Large intestine (tissue), 3 donors: Measurements from ENCODE around the gene EML4. TPM values are rescaled to one million over a fixed set of nuclear protein-coding genes. Genes with fewer than 3 reads are reported as not detected.
"Not testable (repeated sequence)": the region's sequence is repeated elsewhere in the genome, so short reads cannot be mapped to it uniquely, and the experiment has no call there.

Experiments
- DNase-seq, 2 donors: peaks; one replicate each; pipeline versions ENCODE4 v3.0.0 to v3.0.0-alpha.2; 2013
- H3K27ac ChIP-seq: one replicate; pipeline ENCODE4 v1.5.1; 2013; ENCODE audit warnings: low read length
- H3K27me3 ChIP-seq: 2 replicates; pipeline ENCODE4 v1.6.1; 2013; ENCODE audit warnings: low read length; ENCODE audit not compliant: control insufficient read depth, insufficient read depth
- H3K36me3 ChIP-seq: 2 replicates; pipeline ENCODE4 v1.6.1; 2013; ENCODE audit warnings: low read length; ENCODE audit not compliant: control insufficient read depth, insufficient read depth
- H3K4me1 ChIP-seq: one replicate; pipeline ENCODE4 v1.6.1; 2013; ENCODE audit warnings: low read length; ENCODE audit not compliant: control insufficient read depth, insufficient read depth
- H3K4me3 ChIP-seq: one replicate; pipeline ENCODE4 v1.5.1; 2013; ENCODE audit warnings: low read length
- H3K9me3 ChIP-seq: one replicate; pipeline ENCODE4 v1.6.1; 2013; ENCODE audit warnings: mild to moderate bottlenecking, low read depth, low read length, moderate library complexity; ENCODE audit not compliant: control insufficient read depth
- WGBS: methylation state at CpG from one replicate; pipeline ENCODE4 v1.1.5; 2013; ENCODE audit warnings: low lambda C conversion rate; ENCODE audit not compliant: insufficient coverage; 5-methylcytosine and 5-hydroxymethylcytosine counted together
- polyA plus RNA-seq: library from polyadenylated mRNA; unstranded; fragments of 120-200 nt; gene quantifications from one replicate; pipeline ENCODE4 v1.2.1, GENCODE V29; 2013

EML4 gene
- polyA plus RNA-seq, 1 donor = 129 TPM

- H3K4me3 ChIP-seq = no peak overlapping the region
- no peaks in the 10 kb centered on the region for H3K36me3 ChIP-seq
- no peaks in the 10 kb centered on the region for H3K9me3 ChIP-seq
- DNase-seq = peak; percentile 37 to 65
- no peaks in the 10 kb centered on the region for H3K27me3 ChIP-seq
- WGBS = no CpG with 5 or more reads among the region's 3 CpGs
- no peak overlapping the region for H3K27ac ChIP-seq
- H3K4me1 ChIP-seq = peaks cover 18% of the 10 kb centered on the region
Observed at GRCh38 chr2:42372474-42373200, 203.5 kb downstream of the EML4 start.

- peaks cover 15% of the 10 kb centered on the region for H3K4me1 ChIP-seq
- no peaks in the 10 kb centered on the region for H3K36me3 ChIP-seq
- no peak overlapping the region for H3K27ac ChIP-seq
- WGBS = no CpG with 5 or more reads among the region's 7 CpGs
- H3K27me3 ChIP-seq = no peaks in the 10 kb centered on the region
- H3K9me3 ChIP-seq = no peaks in the 10 kb centered on the region
- DNase-seq = no peak
- no peak overlapping the region for H3K4me3 ChIP-seq
Observed at GRCh38 chr2:42376758-42377157, 207.6 kb downstream of the EML4 start.

- Histone ChIP-seq H3K9me3 (no peaks in the 10 kb centered on the region), H3K4me3 (no peak overlapping the region), H3K27ac (no peak overlapping the region), H3K27me3 (no peaks in the 10 kb centered on the region), H3K36me3 (no peaks in the 10 kb centered on the region), H3K4me1 (no peaks in the 10 kb centered on the region)
- no CpG with 5 or more reads among the region's 9 CpGs for WGBS
- DNase-seq = no peak
Observed at GRCh38 chr2:42378415-42378814, 209.3 kb downstream of the EML4 start.

GRCh38 chr2:42380026-42380425, 210.9 kb downstream of the EML4 start:
- H3K27me3 ChIP-seq, H3K9me3 ChIP-seq, H3K4me3 ChIP-seq, H3K27ac ChIP-seq, H3K36me3 ChIP-seq, H3K4me1 ChIP-seq: not testable (repeated sequence)
- no CpG with 5 or more reads among the region's 7 CpGs for WGBS
- peak in 1 of 2 donors; percentile 67 for DNase-seq

GRCh38 chr2:42382144-42382543, 213.0 kb downstream of the EML4 start:
- DNase-seq = no peak
- Histone ChIP-seq H3K36me3 (no peaks in the 10 kb centered on the region), H3K27me3 (no peaks in the 10 kb centered on the region), H3K4me3 (no peak overlapping the region), H3K4me1 (no peaks in the 10 kb centered on the region), H3K27ac (no peak overlapping the region), H3K9me3 (no peaks in the 10 kb centered on the region)
- WGBS = no CpG with 5 or more reads among the region's 4 CpGs

Other genes with a start within 250 kb of the EML4 start
- gene PKDCC, start 121.3 kb upstream of the EML4 start, polyA plus RNA-seq = 247 TPM
- gene COX7A2L, start 191.9 kb downstream of the EML4 start, polyA plus RNA-seq = 342 TPM